Measurements from ENCODE around the gene TRAPPC13.
"Not testable (repeated sequence)": the region's sequence is repeated elsewhere in the genome, so short reads cannot be mapped to it uniquely, and the experiment has no call there.

TRAPPC13 gene

DNA sequence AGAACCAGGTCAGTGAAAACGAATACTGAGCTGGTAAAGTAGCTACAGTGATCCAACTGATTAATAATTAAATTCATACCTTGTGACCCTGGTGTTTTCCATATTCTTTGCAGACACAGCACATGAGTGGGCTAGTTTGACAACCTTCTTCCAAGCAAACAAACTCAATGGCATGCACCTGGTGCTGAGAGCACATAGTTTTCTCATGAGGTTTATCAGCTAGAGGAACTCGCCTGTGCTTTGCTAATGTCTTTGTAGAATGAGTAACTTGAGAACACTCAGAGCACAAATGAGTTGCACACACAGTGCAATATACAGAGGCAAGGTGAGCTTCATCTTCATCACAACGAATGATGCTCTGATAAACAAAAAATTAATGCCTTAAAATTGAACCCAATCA lies 13.3 kb upstream of the TRAPPC13 start:
- no peaks in the 10 kb centered on the region for H3K79me2 ChIP-seq (ENCODE audit: insufficient read depth, low read length)
- H3K9me3 ChIP-seq (ENCODE audit: insufficient read depth, low read length), result no peaks in the 10 kb centered on the region
- TF ChIP-seq, protein P1, sequence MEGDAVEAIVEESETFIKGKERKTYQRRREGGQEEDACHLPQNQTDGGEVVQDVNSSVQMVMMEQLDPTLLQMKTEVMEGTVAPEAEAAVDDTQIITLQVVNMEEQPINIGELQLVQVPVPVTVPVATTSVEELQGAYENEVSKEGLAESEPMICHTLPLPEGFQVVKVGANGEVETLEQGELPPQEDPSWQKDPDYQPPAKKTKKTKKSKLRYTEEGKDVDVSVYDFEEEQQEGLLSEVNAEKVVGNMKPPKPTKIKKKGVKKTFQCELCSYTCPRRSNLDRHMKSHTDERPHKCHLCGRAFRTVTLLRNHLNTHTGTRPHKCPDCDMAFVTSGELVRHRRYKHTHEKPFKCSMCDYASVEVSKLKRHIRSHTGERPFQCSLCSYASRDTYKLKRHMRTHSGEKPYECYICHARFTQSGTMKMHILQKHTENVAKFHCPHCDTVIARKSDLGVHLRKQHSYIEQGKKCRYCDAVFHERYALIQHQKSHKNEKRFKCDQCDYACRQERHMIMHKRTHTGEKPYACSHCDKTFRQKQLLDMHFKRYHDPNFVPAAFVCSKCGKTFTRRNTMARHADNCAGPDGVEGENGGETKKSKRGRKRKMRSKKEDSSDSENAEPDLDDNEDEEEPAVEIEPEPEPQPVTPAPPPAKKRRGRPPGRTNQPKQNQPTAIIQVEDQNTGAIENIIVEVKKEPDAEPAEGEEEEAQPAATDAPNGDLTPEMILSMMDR (IDR thresholded peaks at IDR 0.05; ENCODE audit: insufficient read depth, low read length, poor library complexity, severe bottlenecking), result no peak
- no peak for TF ChIP-seq EZH2phosphoT487 (conservative IDR thresholded peaks at IDR 0.05; ENCODE audit: low read length)
- H3K27ac ChIP-seq (ENCODE audit: low read depth, low read length), result no peak overlapping the region
- no peak overlapping the region for H2AFZ ChIP-seq (ENCODE audit: low read depth, low read length, severe bottlenecking)
- peaks cover 19% of the 10 kb centered on the region; the same call in 1 of the 2 replicates for H3K36me3 ChIP-seq (ENCODE audit: low read length)
- no peak overlapping the region for H3K9ac ChIP-seq (ENCODE audit: low read length)
- H3K4me3 ChIP-seq (ENCODE audit: insufficient read depth, low read length, poor library complexity, severe bottlenecking), result no peak overlapping the region
- H4K20me1 ChIP-seq (ENCODE audit: low read depth, low read length), result no peaks in the 10 kb centered on the region
- no peaks in the 10 kb centered on the region for H3K27me3 ChIP-seq (ENCODE audit: low read length)
- H3K9me2 ChIP-seq (replicated peaks; ENCODE audit: insufficient read depth, low read length), result no peaks in the 10 kb centered on the region
- H3F3A ChIP-seq (ENCODE audit: insufficient read depth), result no peaks in the 10 kb centered on the region
- no peak overlapping the region for H3K4me2 ChIP-seq (ENCODE audit: low read depth, low read length, poor library complexity, severe bottlenecking)

DNA sequence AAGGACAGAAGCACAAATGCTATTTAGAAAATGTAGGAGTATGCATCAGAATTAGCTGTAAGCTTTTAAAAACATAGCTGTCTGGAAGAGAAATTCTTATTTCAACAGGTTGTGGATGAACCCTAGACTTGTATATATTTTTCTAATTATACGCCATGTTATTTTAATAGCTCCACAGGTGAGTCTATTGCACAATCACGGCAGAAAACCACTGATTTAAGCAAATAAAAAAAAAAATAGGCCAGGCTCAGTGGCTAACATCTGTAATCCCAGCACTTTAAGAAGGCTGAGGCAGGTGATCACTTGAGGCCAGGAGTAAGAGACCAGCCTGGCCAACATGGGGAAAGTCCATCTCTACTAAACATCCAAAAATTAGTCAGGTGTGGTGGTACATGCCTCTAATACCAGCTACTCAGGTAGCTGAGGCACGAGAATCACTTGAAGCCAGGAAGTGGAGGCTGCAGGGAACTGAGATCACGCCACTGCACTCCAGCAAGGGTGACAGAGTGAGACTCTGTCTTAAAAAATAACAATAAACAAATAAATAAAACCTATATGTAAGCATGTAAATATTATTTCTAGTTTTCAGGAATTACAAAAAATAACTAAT lies 12.4 kb upstream of the TRAPPC13 start:
- Histone ChIP-seq H4K20me1 (ENCODE audit: low read depth, low read length) (no peaks in the 10 kb centered on the region), H3K79me2 (ENCODE audit: insufficient read depth, low read length) (no peaks in the 10 kb centered on the region), H3K36me3 (ENCODE audit: low read length) (peaks cover 14% of the 10 kb centered on the region; the same call in 1 of the 2 replicates), H3K9ac (ENCODE audit: low read length) (no peak overlapping the region), H3F3A (ENCODE audit: insufficient read depth) (no peaks in the 10 kb centered on the region), H3K4me2 (ENCODE audit: low read depth, low read length, poor library complexity, severe bottlenecking) (no peak overlapping the region), H3K27ac (ENCODE audit: low read depth, low read length) (no peak overlapping the region), H3K27me3 (ENCODE audit: low read length) (no peaks in the 10 kb centered on the region), H3K9me3 (ENCODE audit: insufficient read depth, low read length) (no peaks in the 10 kb centered on the region), H3K9me2 (replicated peaks; ENCODE audit: insufficient read depth, low read length) (no peaks in the 10 kb centered on the region), H3K4me3 (ENCODE audit: insufficient read depth, low read length, poor library complexity, severe bottlenecking) (no peak overlapping the region), H2AFZ (ENCODE audit: low read depth, low read length, severe bottlenecking) (no peak overlapping the region)
- TF ChIP-seq, protein P1 (IDR thresholded peaks at IDR 0.05; ENCODE audit: insufficient read depth, low read length, poor library complexity, severe bottlenecking), result no peak
- no peak for TF ChIP-seq EZH2phosphoT487 (conservative IDR thresholded peaks at IDR 0.05; ENCODE audit: low read length)

- no peaks in the 10 kb centered on the region for H3K9me2 ChIP-seq (replicated peaks; ENCODE audit: insufficient read depth, low read length)
- no peaks in the 10 kb centered on the region for H3K27me3 ChIP-seq (ENCODE audit: low read length)
Observed at GRCh38 chr5:65620021-65620420, 4.8 kb upstream of the TRAPPC13 start.

DNA sequence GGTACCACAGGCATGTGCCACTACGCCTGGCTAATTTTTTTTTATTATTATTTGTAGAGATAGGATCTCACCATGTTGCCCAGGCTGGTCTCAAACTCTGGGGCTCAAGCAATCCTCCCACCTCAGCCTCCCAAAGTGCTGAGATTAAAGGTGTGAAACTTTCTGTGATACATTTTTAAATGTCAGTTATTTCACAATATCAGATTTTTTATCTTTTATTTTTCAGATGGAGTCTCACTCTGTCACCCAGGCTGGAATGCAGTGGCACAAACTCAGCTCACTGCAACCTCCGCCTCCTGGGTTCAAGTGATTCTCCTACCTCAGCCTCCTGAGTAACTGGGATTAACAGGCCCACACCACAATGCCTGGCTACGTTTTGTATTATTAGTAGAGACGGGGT lies 2.9 kb upstream of the TRAPPC13 start:
- H3K27ac ChIP-seq (ENCODE audit: low read depth, low read length); H3K4me3 ChIP-seq (ENCODE audit: insufficient read depth, low read length, poor library complexity, severe bottlenecking); H3K9ac ChIP-seq (ENCODE audit: low read length); H4K20me1 ChIP-seq (ENCODE audit: low read depth, low read length); H3K27me3 ChIP-seq (ENCODE audit: low read length); H3K36me3 ChIP-seq (ENCODE audit: low read length); H3K4me2 ChIP-seq (ENCODE audit: low read depth, low read length, poor library complexity, severe bottlenecking); H2AFZ ChIP-seq (ENCODE audit: low read depth, low read length, severe bottlenecking); H3K9me3 ChIP-seq (ENCODE audit: insufficient read depth, low read length); H3F3A ChIP-seq (ENCODE audit: insufficient read depth); H3K9me2 ChIP-seq (replicated peaks; ENCODE audit: insufficient read depth, low read length): not testable (repeated sequence)
- peaks cover 46% of the 10 kb centered on the region for H3K79me2 ChIP-seq (ENCODE audit: insufficient read depth, low read length)

More at GRCh38 chr5:65620021-65620420, 4.8 kb upstream of the TRAPPC13 start:
- no peak for TF ChIP-seq EZH2phosphoT487 (conservative IDR thresholded peaks at IDR 0.05; ENCODE audit: low read length)
- TF ChIP-seq, protein P1 (IDR thresholded peaks at IDR 0.05; ENCODE audit: insufficient read depth, low read length, poor library complexity, severe bottlenecking), result no peak
- H4K20me1 ChIP-seq (ENCODE audit: low read depth, low read length), result no peaks in the 10 kb centered on the region; the same call in 1 of the 2 replicates
- H3F3A ChIP-seq (ENCODE audit: insufficient read depth), result 0 out of 2 replicates have a peak, but pooled peaks cover 3% of the 10 kb centered on the region
- H3K4me3 ChIP-seq (ENCODE audit: insufficient read depth, low read length, poor library complexity, severe bottlenecking), result no peak overlapping the region
- H3K79me2 ChIP-seq (ENCODE audit: insufficient read depth, low read length), result peaks cover 26% of the 10 kb centered on the region
- no peaks in the 10 kb centered on the region for H3K36me3 ChIP-seq (ENCODE audit: low read length)
- no peak overlapping the region for H3K9ac ChIP-seq (ENCODE audit: low read length)
- no peak overlapping the region for H3K27ac ChIP-seq (ENCODE audit: low read depth, low read length)
- H3K9me3 ChIP-seq (ENCODE audit: insufficient read depth, low read length), result no peaks in the 10 kb centered on the region
- H2AFZ ChIP-seq (ENCODE audit: low read depth, low read length, severe bottlenecking), result no peak overlapping the region
- no peak overlapping the region for H3K4me2 ChIP-seq (ENCODE audit: low read depth, low read length, poor library complexity, severe bottlenecking)
